Panc1 (cell line): ENCODE measurements around the gene TRMT10B. TPM values are rescaled to one million over a fixed set of nuclear protein-coding genes. Genes with fewer than 3 reads are reported as not detected.

Experiments
- ATAC-seq: fragments of 200-7000 bp; cut with Tn5 transposase; 2 replicates; pipeline ENCODE4 v1.9.1; 2020; ENCODE audit warnings: mild to moderate bottlenecking, moderate library complexity
- BruUV-seq: library from RNA; stranded (reverse); fragments of 400-500 nt; replicated peaks from 2 replicates; lab custom pipeline; 2021; lab: Mats Ljungman, UMichigan
- CTCF ChIA-PET: fragments of 300-600 bp; sonication (Branson Sonifier 250); formaldehyde crosslinking; loops from one replicate; lab custom pipeline; 2022; ENCODE audit warnings: antibody characterized with exemption; lab: Charles Lee
- POLR2A ChIA-PET: fragments of 300-600 bp; sonication (Branson Sonifier 250); formaldehyde crosslinking; loops from one replicate; lab custom pipeline; 2022; ENCODE audit warnings: antibody characterized with exemption; lab: Charles Lee
- DNase-seq: peaks from one replicate; pipeline ENCODE4 v3.0.0-alpha.2; 2010; ENCODE audit warnings: low read depth, low spot score
- H3K27ac ChIP-seq: 2 replicates; pipeline ENCODE4 v1.5.1; 2011; ENCODE audit warnings: mild to moderate bottlenecking, low read length, inconsistent platforms
- H3K27me3 ChIP-seq: fragments of 200-500 bp; sonication (Bioruptor generic); 2 replicates; pipeline ENCODE4 v1.6.0; 2014; ENCODE audit warnings: low read length, inconsistent platforms; ENCODE audit not compliant: control insufficient read depth, insufficient read depth
- H3K36me3 ChIP-seq: fragments of 200-500 bp; sonication (Bioruptor generic); 2 replicates; pipeline ENCODE4 v1.5.1; 2014; ENCODE audit warnings: inconsistent platforms, mild to moderate bottlenecking, low read length, moderate library complexity; ENCODE audit not compliant: control insufficient read depth, insufficient read depth
- H3K4me1 ChIP-seq: 2 replicates; pipeline ENCODE4 v1.5.1; 2011; ENCODE audit warnings: inconsistent platforms, mild to moderate bottlenecking, low read length, moderate library complexity; ENCODE audit not compliant: control insufficient read depth, insufficient read depth
- H3K4me3 ChIP-seq, 2 experiments: 2 replicates each; pipeline ENCODE4 v1.5.1; 2011 to 2012; ENCODE audit warnings: low read depth in 2 of 2, low read length in 2 of 2, mild to moderate bottlenecking in 2 of 2, inconsistent platforms in 1 of 2, moderate library complexity in 1 of 2
- H3K9me3 ChIP-seq: fragments of 200-500 bp; sonication (Bioruptor generic); 2 replicates; pipeline ENCODE4 v1.5.1; 2014; ENCODE audit warnings: low read depth, mild to moderate bottlenecking, inconsistent platforms, low read length, moderate library complexity; ENCODE audit not compliant: control insufficient read depth, insufficient read depth
- POLR2AphosphoS5 ChIP-seq: IDR thresholded peaks from 2 replicates; pipeline ENCODE4 v1.6.1; 2012; ENCODE audit warnings: mild to moderate bottlenecking, low read depth, low read length, moderate library complexity
- SIN3A ChIP-seq: IDR thresholded peaks from 2 replicates; pipeline ENCODE4 v1.6.1; 2012; ENCODE audit warnings: low read depth, mild to moderate bottlenecking, low read length, moderate library complexity, borderline replicate concordance; ENCODE audit not compliant: insufficient read depth
- TCF7L2 ChIP-seq: IDR thresholded peaks from 2 replicates; pipeline ENCODE4 v1.6.1; 2011; ENCODE audit warnings: mild to moderate bottlenecking, low read depth, low read length, inconsistent platforms
- in situ Hi-C: cut with HindIII; loops from 2 replicates; pipeline ENCODE4 v1.10.0; 2016; ENCODE audit warnings: low sequenced_read_pairs, low pct_unique_long_range_greater_than_20kb
- intact Hi-C: fragments of 100-400 bp; cut with micrococcal nuclease; formaldehyde crosslinking; loops from one replicate; pipeline ENCODE4 v1.10.0; 2022; ENCODE audit not compliant: unreplicated experiment
- total RNA-seq: library from RNA; stranded (reverse); gene quantifications from one replicate; pipeline ENCODE4 v1.2.1, GENCODE V29; 2021; ENCODE audit not compliant: unreplicated experiment
- TF ChIP-seq, protein P1 (sequence below): fragments of 450-650 bp; IDR thresholded peaks from 2 replicates; pipeline ENCODE4 v1.5.1; 2017; ENCODE audit warnings: mild to moderate bottlenecking
- TF ChIP-seq, protein P2 (sequence below), 2 experiments: IDR thresholded peaks; 2 replicates each; pipeline ENCODE4 v1.6.1; 2011 to 2012; ENCODE audit warnings: low read depth in 2 of 2, control low read depth in 1 of 2, low read length in 1 of 2, mild to moderate bottlenecking in 1 of 2, moderate library complexity in 1 of 2; ENCODE audit not compliant: insufficient read depth in 1 of 2

Gene TRMT10B
- total RNA-seq, 1 experiment from 2014 or later: 9.8 TPM

DNA sequence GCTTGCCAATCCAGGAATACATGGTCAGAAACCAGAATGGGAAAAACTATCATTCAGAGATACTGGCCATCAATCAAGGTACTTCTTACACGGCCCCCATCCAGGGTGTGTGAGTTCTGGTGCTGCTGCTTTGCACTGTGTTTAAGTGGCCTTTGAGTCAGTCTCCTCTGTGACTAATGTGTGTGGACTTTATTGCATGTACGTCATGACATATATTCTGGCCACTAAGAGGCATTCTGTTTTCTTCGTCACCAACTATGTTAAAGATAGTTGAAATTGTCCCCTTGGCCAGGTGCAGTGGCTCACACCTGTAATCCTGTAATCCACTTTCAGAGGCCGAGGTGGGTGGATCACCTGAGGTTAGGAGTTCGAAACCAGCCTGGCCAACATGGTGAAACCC is 22.7 kb downstream of the TRMT10B start:
- DNase-seq (no peak), ATAC-seq (no peak)
- H3K27ac ChIP-seq: no peak overlapping the region
- intact Hi-C loops (no loop called here), in situ Hi-C loops (no loop called here)
- TF ChIP-seq TCF7L2: no peak
- TF ChIP-seq, protein P1, sequence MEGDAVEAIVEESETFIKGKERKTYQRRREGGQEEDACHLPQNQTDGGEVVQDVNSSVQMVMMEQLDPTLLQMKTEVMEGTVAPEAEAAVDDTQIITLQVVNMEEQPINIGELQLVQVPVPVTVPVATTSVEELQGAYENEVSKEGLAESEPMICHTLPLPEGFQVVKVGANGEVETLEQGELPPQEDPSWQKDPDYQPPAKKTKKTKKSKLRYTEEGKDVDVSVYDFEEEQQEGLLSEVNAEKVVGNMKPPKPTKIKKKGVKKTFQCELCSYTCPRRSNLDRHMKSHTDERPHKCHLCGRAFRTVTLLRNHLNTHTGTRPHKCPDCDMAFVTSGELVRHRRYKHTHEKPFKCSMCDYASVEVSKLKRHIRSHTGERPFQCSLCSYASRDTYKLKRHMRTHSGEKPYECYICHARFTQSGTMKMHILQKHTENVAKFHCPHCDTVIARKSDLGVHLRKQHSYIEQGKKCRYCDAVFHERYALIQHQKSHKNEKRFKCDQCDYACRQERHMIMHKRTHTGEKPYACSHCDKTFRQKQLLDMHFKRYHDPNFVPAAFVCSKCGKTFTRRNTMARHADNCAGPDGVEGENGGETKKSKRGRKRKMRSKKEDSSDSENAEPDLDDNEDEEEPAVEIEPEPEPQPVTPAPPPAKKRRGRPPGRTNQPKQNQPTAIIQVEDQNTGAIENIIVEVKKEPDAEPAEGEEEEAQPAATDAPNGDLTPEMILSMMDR: no peak
- TF ChIP-seq, protein P2, sequence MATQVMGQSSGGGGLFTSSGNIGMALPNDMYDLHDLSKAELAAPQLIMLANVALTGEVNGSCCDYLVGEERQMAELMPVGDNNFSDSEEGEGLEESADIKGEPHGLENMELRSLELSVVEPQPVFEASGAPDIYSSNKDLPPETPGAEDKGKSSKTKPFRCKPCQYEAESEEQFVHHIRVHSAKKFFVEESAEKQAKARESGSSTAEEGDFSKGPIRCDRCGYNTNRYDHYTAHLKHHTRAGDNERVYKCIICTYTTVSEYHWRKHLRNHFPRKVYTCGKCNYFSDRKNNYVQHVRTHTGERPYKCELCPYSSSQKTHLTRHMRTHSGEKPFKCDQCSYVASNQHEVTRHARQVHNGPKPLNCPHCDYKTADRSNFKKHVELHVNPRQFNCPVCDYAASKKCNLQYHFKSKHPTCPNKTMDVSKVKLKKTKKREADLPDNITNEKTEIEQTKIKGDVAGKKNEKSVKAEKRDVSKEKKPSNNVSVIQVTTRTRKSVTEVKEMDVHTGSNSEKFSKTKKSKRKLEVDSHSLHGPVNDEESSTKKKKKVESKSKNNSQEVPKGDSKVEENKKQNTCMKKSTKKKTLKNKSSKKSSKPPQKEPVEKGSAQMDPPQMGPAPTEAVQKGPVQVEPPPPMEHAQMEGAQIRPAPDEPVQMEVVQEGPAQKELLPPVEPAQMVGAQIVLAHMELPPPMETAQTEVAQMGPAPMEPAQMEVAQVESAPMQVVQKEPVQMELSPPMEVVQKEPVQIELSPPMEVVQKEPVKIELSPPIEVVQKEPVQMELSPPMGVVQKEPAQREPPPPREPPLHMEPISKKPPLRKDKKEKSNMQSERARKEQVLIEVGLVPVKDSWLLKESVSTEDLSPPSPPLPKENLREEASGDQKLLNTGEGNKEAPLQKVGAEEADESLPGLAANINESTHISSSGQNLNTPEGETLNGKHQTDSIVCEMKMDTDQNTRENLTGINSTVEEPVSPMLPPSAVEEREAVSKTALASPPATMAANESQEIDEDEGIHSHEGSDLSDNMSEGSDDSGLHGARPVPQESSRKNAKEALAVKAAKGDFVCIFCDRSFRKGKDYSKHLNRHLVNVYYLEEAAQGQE (IDR thresholded peaks at IDR 0.05; ENCODE audit: insufficient read depth in 1 of 2, low read depth in 2 of 2, low read length in 1 of 2): no peak
- TF ChIP-seq POLR2AphosphoS5: no peak
- no peak for TF ChIP-seq SIN3A
- H3K27me3 ChIP-seq: no peaks in the 10 kb centered on the region
- H3K36me3 ChIP-seq: peaks cover 14% of the 10 kb centered on the region; the same call in 1 of the 2 replicates
- no peaks in the 10 kb centered on the region for H3K4me1 ChIP-seq
- no peaks in the 10 kb centered on the region for H3K9me3 ChIP-seq
- no TSS peak for BruUV-seq
- H3K4me3 ChIP-seq: no peak overlapping the region
- ChIA-PET POLR2A (no interaction called here), CTCF (no interaction called here)

DNA sequence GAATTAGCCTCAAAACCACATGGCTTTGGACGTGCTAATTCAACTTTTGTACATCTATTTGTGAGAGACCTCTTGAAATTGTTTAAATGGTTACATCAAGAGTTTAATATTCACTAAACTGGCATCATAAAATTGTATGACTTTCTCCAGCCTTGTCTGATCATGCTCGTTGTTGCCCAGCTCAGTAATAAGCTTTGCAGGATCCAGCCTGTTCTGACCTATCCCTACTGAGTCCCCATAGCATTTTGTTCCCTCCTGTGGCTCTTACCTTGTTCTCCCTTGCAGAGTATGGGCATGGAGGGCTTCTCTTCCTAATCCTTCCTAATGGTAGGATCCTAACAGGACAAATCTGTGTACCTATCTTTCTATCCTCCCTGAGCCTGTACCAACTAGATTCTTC is 24.9 kb downstream of the TRMT10B start:
- TF ChIP-seq SIN3A (no peak), TCF7L2 (no peak), POLR2AphosphoS5 (no peak)
- TF ChIP-seq, protein P2 (IDR thresholded peaks at IDR 0.05; ENCODE audit: insufficient read depth in 1 of 2, low read depth in 2 of 2, low read length in 1 of 2): no peak
- TF ChIP-seq, protein P1: no peak
- CTCF ChIA-PET: no interaction called here
- in situ Hi-C loops: no loop called here
- BruUV-seq: TSS peak; percentile 55
- peaks cover 27% of the 10 kb centered on the region for H3K36me3 ChIP-seq
- H3K27ac ChIP-seq: no peak overlapping the region
- H3K9me3 ChIP-seq: no peaks in the 10 kb centered on the region
- no peaks in the 10 kb centered on the region for H3K27me3 ChIP-seq
- peaks cover 7% of the 10 kb centered on the region for H3K4me1 ChIP-seq
- intact Hi-C loops: no loop called here
- no peak overlapping the region for H3K4me3 ChIP-seq
- POLR2A ChIA-PET: no interaction called here
- ATAC-seq: no peak
- no peak for DNase-seq
